PC-3 (cell line): Measurements from ENCODE around the gene FAM171A2. TPM values are rescaled to one million over a fixed set of nuclear protein-coding genes. Genes with fewer than 3 reads are reported as not detected.

Experiments used
- ATAC-seq: fragments of 200-7000 bp; cut with Tn5 transposase; 2 replicates; pipeline ENCODE4 v1.9.1; 2020; ENCODE audit warnings: mild to moderate bottlenecking, moderate library complexity
- BruUV-seq: library from RNA; stranded (reverse); fragments of 400-500 nt; replicated peaks from 2 replicates; lab custom pipeline; 2021; lab: Mats Ljungman, UMichigan
- CTCF ChIA-PET: fragments of 300-600 bp; sonication (Branson Sonifier 250); formaldehyde crosslinking; loops from one replicate; lab custom pipeline; 2022; ENCODE audit warnings: antibody characterized with exemption; lab: Charles Lee
- POLR2A ChIA-PET: fragments of 300-600 bp; sonication (Branson Sonifier 250); formaldehyde crosslinking; loops from one replicate; lab custom pipeline; 2022; ENCODE audit warnings: antibody characterized with exemption; ENCODE audit not compliant: unreplicated experiment; lab: Charles Lee
- DNase-seq: peaks from one replicate; pipeline ENCODE4 v3.0.0-alpha.2; 2015
- H2AFZ ChIP-seq: fragments of 300-600 bp; sonication (generic); 2 replicates; pipeline ENCODE4 v1.6.0; 2016; ENCODE audit warnings: antibody characterized with exemption, low read length
- H3F3A ChIP-seq: fragments of 300-600 bp; sonication (generic); one replicate; pipeline ENCODE4 v1.6.0; 2017; ENCODE audit warnings: antibody characterized with exemption, low read length, control low read depth, mild to moderate bottlenecking; ENCODE audit not compliant: unreplicated experiment
- H3K27ac ChIP-seq: fragments of 300-600 bp; sonication (generic); 2 replicates; pipeline ENCODE4 v1.5.1; 2016; ENCODE audit warnings: mild to moderate bottlenecking, low read length
- H3K27me3 ChIP-seq: fragments of 300-600 bp; sonication (generic); 2 replicates; pipeline ENCODE4 v1.6.1; 2016; ENCODE audit warnings: low read length, mixed read lengths
- H3K36me3 ChIP-seq: fragments of 300-600 bp; sonication (generic); 2 replicates; pipeline ENCODE4 v1.6.1; 2016; ENCODE audit warnings: low read depth, mixed run types, low read length, mixed read lengths
- H3K4me1 ChIP-seq: fragments of 300-600 bp; sonication (generic); 2 replicates; pipeline ENCODE4 v1.5.1; 2016; ENCODE audit warnings: low read length; ENCODE audit not compliant: insufficient read depth
- H3K4me2 ChIP-seq: fragments of 300-600 bp; sonication (generic); 2 replicates; pipeline ENCODE4 v1.6.0; 2016; ENCODE audit warnings: low read length
- H3K4me3 ChIP-seq: fragments of 300-600 bp; sonication (generic); 2 replicates; pipeline ENCODE4 v1.5.1; 2016; ENCODE audit warnings: mild to moderate bottlenecking, low read length, mixed read lengths
- H3K79me2 ChIP-seq: fragments of 300-600 bp; sonication (generic); 2 replicates; pipeline ENCODE4 v1.6.1; 2017; ENCODE audit warnings: low read length, mixed read lengths
- H3K9ac ChIP-seq: fragments of 300-600 bp; sonication (generic); 2 replicates; pipeline ENCODE4 v1.6.0; 2016; ENCODE audit warnings: mild to moderate bottlenecking, low read length
- H3K9me2 ChIP-seq: fragments of 300-600 bp; sonication (generic); replicated peaks from 2 replicates; pipeline ENCODE4 v1.6.1; 2016; ENCODE audit warnings: mixed run types, low read length, mixed read lengths
- H3K9me3 ChIP-seq: fragments of 300-600 bp; sonication (generic); 2 replicates; pipeline ENCODE4 v1.6.1; 2016; ENCODE audit warnings: low read length, mixed read lengths
- H4K20me1 ChIP-seq: fragments of 300-600 bp; sonication (generic); 2 replicates; pipeline ENCODE4 v1.6.1; 2016; ENCODE audit warnings: low read length, mixed read lengths
- EZH2 ChIP-seq: fragments of 300-600 bp; sonication (generic); IDR thresholded peaks from one replicate; pipeline ENCODE4 v1.6.1; 2017; ENCODE audit warnings: antibody characterized with exemption, mild to moderate bottlenecking, low read length; ENCODE audit not compliant: unreplicated experiment
- EZH2phosphoT487 ChIP-seq: fragments of 300-600 bp; sonication (generic); IDR thresholded peaks from 2 replicates; pipeline ENCODE4 v1.6.1; 2018; ENCODE audit warnings: mild to moderate bottlenecking, antibody characterized with exemption, low read length, borderline replicate concordance
- intact Hi-C: fragments of 100-400 bp; cut with micrococcal nuclease; formaldehyde crosslinking; loops from 2 replicates; pipeline ENCODE4 v1.9.0; 2023
- total RNA-seq: library from RNA; depleted of rRNA; stranded (reverse); fragments of >200 nt; gene quantifications from 2 replicates; pipeline ENCODE4 v1.2.3, GENCODE V29; 2014
- TF ChIP-seq, protein P1 (sequence below): fragments of 300-600 bp; sonication (generic); conservative IDR thresholded peaks from 2 replicates; pipeline ENCODE4 v1.5.1; 2017; ENCODE audit warnings: antibody characterized with exemption, low read depth, mild to moderate bottlenecking, low read length

Gene FAM171A2
- total RNA-seq, 1 experiment from 2014 or later, result 16.3 TPM

DNA sequence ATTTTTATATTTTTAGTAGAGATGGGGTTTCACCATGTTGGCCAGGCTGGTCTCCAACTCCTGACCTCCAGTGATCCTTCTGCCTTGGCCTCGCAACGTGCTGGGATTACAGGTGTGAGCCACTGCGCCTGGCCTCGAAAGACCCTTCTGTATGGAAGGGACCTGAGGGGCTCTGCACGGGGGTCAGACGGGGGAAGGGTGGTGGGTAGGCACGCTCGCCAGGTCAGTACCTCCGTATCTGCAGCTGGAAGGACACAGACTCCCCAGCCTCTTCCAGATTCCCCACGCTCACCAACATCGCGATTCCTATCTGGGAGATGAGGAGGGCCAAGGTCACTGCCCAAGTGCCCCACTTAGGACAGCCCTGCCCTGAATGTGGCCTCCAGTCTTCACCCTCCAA is 13.1 kb upstream of the FAM171A2 start:
- Histone ChIP-seq H3F3A (no peaks in the 10 kb centered on the region), H3K9ac (no peak overlapping the region), H3K4me1 (no peaks in the 10 kb centered on the region), H3K9me3 (no peaks in the 10 kb centered on the region), H3K9me2 (no peaks in the 10 kb centered on the region), H2AFZ (no peak overlapping the region), H3K4me3 (no peak overlapping the region), H4K20me1 (no peaks in the 10 kb centered on the region), H3K79me2 (no peaks in the 10 kb centered on the region), H3K27me3 (no peaks in the 10 kb centered on the region), H3K27ac (no peak overlapping the region), H3K36me3 (no peaks in the 10 kb centered on the region), H3K4me2 (no peak overlapping the region)
- CTCF ChIA-PET, result interaction anchor here (0.7 kb wide), 1 partner anchor 9 kb away, joined by 3 read pairs; no protein-coding TSS in a partner anchor
- DNase-seq (no peak), ATAC-seq (no peak)
- BruUV-seq, result no TSS peak
- TF ChIP-seq, protein P1, sequence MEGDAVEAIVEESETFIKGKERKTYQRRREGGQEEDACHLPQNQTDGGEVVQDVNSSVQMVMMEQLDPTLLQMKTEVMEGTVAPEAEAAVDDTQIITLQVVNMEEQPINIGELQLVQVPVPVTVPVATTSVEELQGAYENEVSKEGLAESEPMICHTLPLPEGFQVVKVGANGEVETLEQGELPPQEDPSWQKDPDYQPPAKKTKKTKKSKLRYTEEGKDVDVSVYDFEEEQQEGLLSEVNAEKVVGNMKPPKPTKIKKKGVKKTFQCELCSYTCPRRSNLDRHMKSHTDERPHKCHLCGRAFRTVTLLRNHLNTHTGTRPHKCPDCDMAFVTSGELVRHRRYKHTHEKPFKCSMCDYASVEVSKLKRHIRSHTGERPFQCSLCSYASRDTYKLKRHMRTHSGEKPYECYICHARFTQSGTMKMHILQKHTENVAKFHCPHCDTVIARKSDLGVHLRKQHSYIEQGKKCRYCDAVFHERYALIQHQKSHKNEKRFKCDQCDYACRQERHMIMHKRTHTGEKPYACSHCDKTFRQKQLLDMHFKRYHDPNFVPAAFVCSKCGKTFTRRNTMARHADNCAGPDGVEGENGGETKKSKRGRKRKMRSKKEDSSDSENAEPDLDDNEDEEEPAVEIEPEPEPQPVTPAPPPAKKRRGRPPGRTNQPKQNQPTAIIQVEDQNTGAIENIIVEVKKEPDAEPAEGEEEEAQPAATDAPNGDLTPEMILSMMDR, result no peak
- TF ChIP-seq EZH2 (no peak), EZH2phosphoT487 (no peak)
- POLR2A ChIA-PET, result no interaction called here
- intact Hi-C loops, result no loop called here

DNA sequence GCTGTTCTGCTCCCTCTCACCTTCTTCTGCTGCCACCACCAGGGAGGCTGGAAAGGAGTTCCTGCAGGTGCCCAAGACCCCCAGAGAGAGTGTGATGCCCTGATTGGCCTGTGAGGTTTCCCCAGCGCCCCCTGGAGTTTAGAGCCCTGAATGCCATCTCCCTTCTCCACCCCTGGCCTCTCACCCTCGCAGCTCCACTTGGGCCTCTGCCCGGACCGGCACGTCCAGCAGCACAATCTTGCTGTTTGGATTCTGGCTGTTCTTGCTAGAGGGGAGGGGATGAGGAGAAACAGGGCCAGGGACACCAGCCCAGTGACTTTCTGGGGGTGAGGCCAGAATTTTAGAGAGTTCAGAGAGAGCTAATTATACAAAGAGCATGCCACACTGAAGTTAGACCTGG is 12.5 kb upstream of the FAM171A2 start:
- ATAC-seq (peak; percentile 53; the same call in 1 of the 2 replicates), DNase-seq (peak; percentile 26)
- Histone ChIP-seq H3F3A (no peaks in the 10 kb centered on the region), H3K27me3 (no peaks in the 10 kb centered on the region), H3K36me3 (no peaks in the 10 kb centered on the region), H3K27ac (no peak overlapping the region), H3K9ac (no peak overlapping the region), H3K4me2 (no peak overlapping the region), H3K9me2 (no peaks in the 10 kb centered on the region), H3K9me3 (no peaks in the 10 kb centered on the region), H3K79me2 (no peaks in the 10 kb centered on the region), H3K4me1 (no peaks in the 10 kb centered on the region), H2AFZ (no peak overlapping the region), H4K20me1 (no peaks in the 10 kb centered on the region), H3K4me3 (no peak overlapping the region)
- POLR2A ChIA-PET, result no interaction called here
- BruUV-seq, result no TSS peak
- no peak for TF ChIP-seq EZH2phosphoT487
- TF ChIP-seq, protein P1, result peak; percentile 72
- intact Hi-C loops, result no loop called here
- CTCF ChIA-PET, result interaction anchor here (0.7 to 1.1 kb wide), 2 partner anchors 9 to 13 kb away, joined by 3 to 4 read pairs; partner anchors contain the start of gene FAM171A2

- CTCF ChIA-PET, result interaction anchor here (0.6 to 1.1 kb wide), 2 partner anchors 12 to 18 kb away, joined by 3 to 4 read pairs; partner anchors contain the start of gene FAM171A2
- Histone ChIP-seq H3K9me3 (no peaks in the 10 kb centered on the region), H3K4me1 (no peaks in the 10 kb centered on the region), H3F3A (no peaks in the 10 kb centered on the region), H3K79me2 (no peaks in the 10 kb centered on the region), H4K20me1 (no peaks in the 10 kb centered on the region), H3K9ac (no peak overlapping the region), H3K4me2 (no peak overlapping the region), H3K27me3 (no peaks in the 10 kb centered on the region), H3K27ac (no peak overlapping the region), H3K36me3 (no peaks in the 10 kb centered on the region), H2AFZ (no peak overlapping the region), H3K4me3 (no peak overlapping the region), H3K9me2 (no peaks in the 10 kb centered on the region)
- ATAC-seq (peak; percentile 17; the same call in 1 of the 2 replicates), DNase-seq (no peak)
- TF ChIP-seq EZH2 (no peak), EZH2phosphoT487 (no peak)
- TF ChIP-seq, protein P1, result no peak
- intact Hi-C loops, result no loop called here
- POLR2A ChIA-PET, result no interaction called here
- no TSS peak for BruUV-seq
Measured at GRCh38 chr17:44375196-44376017, 11.8 kb upstream of the FAM171A2 start.
